HG02840 (cell line): Measurements from ENCODE around the gene NBAS.
"Not testable (repeated sequence)": the region's sequence is repeated elsewhere in the genome, so short reads cannot be mapped to it uniquely, and the experiment has no call there.

Source experiments
- ATAC-seq: cut with Tn5 transposase; IDR thresholded peaks from one replicate; pipeline ENCODE4 v1.9.1; 2021; ENCODE audit warnings: mild to moderate bottlenecking, moderate library complexity, moderate number of reproducible peaks; ENCODE audit not compliant: unreplicated experiment, low FRiP score

Gene NBAS

DNA sequence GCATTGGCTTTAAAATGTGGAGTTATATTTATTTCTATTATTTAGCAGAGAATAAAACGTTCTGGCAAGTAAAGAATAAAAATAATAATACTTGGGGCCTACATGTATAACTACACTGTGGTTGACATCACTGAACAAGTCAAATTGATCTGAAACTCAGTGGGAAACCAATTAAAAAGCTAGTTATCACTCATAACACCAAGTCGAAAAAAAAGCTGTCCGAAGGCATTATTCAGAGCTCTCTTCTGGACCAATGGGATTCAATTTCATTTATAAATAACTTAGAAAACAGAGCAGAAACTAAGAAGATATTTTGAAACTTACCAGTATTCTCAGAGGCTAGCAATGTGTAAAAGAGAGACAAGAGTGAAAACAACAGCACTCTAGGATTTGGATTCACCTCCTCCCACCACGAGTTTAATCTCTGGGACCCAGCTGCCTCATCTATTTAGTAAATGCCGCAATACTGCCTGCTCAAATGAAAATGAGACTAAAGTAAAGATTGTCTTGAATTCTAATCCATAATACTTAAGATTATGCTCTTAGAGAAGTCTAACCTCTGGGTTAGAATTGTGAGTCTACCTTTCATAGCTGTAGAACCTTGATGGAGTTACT, 128.4 kb downstream of the NBAS start:
- no peak for ATAC-seq

DNA sequence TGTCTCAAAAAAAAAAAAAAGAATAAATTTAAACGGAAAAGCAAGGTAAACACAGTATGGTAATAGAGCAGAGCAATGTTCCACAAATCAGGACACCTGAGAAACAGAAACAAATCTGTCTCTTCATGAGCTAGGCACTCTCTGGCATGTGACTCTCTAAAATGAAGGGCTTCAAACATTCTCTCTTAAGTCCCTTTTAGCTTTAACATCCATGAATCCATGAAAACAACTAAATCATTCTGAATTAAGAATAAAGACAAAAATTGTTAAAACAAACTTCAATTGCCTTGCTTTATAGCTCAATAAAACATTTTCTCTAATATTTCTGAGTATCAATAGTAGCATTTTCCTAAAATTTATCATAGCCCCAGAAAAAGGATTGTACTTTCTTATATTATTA, 132.1 kb downstream of the NBAS start:
- no peak for ATAC-seq

DNA sequence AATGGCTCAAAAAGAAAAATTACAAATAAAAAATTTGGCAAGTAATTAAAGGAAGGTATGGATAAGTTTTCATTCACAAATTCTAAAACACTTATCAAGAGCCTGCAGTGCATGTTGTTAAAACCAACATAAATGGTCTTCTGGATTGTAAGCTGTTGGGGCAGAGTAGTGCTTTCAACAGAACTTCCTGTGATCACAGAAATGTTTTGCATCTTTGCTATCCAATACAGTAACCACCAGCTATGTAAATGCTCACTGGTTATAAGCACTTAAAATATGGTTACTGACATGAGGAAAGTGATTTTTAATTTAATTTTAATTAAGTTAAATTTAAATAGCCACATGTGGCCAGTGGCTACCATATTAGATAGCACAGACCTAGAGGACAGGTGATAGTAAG, 133.1 kb downstream of the NBAS start:
- ATAC-seq, result no peak

- ATAC-seq, result no peak
Observed at GRCh38 chr2:15426606-15427005, 134.5 kb downstream of the NBAS start.

DNA sequence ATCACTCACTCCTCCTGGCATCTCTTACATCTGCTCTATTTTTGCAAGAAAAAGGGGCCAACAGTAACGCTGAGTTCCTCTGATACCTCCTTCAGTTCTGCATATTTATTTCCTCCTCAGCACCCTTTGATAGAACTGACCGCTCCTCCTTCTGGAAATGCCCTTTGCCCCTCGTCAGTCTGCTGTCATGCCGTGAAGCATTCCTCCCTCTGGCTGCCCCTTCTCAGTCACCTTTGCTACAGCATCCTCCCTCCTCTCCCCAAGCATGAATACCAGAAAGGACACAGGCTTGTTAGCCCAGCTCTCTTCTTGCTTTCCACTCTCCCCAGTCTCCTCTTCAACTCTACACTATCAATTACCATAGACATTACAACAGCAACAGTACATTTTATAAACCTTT, 135.4 kb downstream of the NBAS start:
- no peak for ATAC-seq

DNA sequence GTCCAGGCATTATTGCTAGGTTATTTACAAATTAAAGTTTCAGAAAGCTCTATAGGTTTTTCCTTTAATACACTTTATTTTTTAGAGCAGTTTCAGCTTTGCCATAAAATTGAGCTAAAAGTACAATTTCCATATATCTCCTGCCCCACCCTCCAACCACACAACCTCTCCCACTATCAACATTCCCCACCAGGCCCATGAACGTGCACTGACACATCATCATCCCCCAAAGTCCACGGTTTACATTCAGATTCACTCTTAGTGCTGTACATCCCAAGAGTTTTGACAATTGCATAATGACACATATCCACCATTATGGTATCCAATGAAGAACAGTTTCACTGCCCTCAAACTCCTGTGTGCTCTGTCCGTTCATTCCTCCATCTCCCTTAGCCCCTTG, 139.4 kb downstream of the NBAS start:
- ATAC-seq, result no peak

GRCh38 chr2:15415748-15416147, 145.4 kb downstream of the NBAS start:
- no peak for ATAC-seq

DNA sequence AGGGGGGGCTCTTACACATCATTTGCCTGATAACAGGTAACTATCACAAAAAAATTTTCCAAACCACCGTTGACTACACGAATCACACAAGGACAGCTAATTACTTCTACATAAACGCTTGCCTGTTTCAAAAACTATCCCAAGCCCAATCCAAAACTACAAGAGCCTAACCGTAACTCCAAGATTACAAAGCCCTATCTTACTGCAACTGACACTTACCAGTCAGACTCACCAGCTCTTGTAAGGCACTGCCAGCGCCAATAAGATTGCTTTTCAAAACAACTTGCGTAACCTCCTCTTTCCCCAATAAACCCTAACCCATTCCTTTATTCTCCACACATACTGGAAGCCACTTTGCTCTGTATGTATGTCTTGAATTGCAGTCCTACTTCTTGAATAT, 148.4 kb downstream of the NBAS start:
- no peak for ATAC-seq

DNA sequence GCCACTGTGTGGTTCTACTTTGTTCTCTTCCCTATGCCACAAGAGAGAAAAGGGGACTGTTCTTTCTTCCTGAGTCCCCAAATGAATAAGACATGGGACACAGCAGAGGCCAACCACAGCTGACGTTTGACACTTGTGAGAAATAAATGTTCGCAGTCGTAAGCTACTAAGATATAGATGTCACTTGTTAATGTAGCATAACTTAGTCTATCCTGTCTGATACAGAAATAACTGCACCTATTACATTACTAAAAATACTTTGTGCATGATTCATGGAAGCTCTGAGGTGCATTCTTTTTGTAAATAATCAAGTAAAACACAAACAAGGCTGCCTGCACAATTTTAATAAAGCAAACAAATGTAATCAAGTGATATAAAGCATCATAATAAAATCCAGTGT, 148.8 kb downstream of the NBAS start:
- no peak for ATAC-seq

DNA sequence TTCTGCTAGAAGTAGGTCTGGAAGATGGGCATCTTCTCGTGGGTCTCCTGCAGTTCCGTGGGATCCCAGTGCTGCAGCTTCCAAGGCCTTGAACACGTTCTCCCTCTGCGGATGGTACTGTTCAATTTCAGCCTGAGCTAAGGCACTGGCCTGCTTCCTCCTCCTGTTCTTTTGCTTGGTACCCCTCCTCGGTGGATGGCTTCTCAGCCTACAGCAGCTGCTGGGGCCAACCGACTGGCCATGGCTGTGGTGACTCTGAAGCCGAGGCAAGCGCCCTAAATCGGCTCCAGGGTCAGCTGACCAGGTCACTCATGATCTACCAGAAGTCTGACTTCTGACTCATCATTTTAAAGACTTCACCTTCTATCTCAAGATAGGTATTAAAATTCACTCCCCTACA, 150.2 kb downstream of the NBAS start:
- ATAC-seq, result no peak

- no peak for ATAC-seq
Observed at GRCh38 chr2:15408759-15409158, 152.4 kb downstream of the NBAS start.

GRCh38 chr2:15407666-15408065, 153.5 kb downstream of the NBAS start:
- no peak for ATAC-seq

- not testable (repeated sequence) for ATAC-seq
Observed at GRCh38 chr2:15404511-15404910, 156.6 kb downstream of the NBAS start.

DNA sequence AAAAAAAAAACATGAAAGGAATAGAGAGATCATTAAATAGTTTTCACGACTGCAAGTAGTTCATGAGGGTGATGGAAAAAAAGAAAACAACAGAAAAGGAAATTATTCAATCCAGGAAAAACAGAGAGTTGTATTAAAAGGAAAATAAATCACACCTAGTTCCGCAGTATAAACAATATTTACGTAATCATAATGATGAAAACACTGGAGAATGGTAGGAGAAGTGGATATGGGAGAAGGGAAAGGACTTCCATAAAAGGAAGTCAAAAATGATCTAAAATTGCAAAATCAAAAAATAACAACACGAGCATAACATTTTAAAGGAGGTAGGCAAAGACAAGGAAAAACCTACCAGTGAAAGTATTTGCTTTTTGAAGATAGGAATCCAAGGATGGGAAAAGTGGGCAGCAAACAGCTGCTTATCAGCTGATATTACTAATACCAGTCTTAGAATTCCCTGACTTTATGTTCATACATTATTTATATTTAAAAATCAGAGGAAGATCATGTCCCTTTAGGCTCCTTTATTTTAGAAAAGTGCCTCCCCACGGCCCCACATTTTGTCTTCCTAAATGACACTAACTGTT, 160.8 kb downstream of the NBAS start:
- ATAC-seq, result no peak

GRCh38 chr2:15399241-15399640, 161.9 kb downstream of the NBAS start:
- ATAC-seq, result no peak

DNA sequence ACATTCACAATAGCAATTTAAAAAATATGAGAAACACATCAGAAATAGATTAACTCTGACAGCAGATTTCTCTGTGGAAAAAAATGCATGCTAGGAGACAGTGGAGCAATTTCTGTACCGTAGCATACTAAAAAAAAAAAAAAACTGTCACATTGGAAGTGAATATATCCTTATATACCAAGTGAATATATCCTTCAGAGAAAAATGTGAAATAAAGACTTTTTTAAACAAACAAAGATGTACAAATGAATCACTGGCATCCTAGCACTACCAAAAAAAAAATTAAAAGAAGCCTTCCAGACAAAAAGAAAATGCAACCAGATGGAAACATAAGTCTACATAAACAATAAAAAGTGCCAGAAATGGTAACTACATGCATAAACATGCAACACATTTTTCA, 169.4 kb downstream of the NBAS start:
- ATAC-seq, result no peak

DNA sequence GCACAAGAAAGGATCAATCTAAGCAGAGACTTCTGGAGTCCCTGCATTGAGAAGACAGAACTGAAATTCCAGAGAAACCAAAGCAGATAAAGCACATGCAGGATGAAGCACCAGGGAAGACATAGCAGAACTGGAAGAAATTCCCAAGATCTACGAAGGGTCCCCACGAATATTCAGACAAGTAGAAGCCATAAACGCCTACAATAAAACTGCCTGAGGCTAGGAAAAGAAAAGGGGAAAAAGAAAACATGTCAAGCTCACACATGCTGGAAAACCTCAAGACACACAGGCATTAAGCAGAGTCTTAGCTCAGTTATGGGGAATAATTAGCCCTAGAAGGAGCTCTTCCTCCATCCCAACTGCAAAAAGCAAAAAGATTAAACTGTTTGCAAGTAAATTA, 171.2 kb downstream of the NBAS start:
- ATAC-seq, result no peak

GRCh38 chr2:15389326-15389700, 171.8 kb downstream of the NBAS start:
- no peak for ATAC-seq

- ATAC-seq, result no peak
Observed at GRCh38 chr2:15388406-15389325, 172.5 kb downstream of the NBAS start.

DNA sequence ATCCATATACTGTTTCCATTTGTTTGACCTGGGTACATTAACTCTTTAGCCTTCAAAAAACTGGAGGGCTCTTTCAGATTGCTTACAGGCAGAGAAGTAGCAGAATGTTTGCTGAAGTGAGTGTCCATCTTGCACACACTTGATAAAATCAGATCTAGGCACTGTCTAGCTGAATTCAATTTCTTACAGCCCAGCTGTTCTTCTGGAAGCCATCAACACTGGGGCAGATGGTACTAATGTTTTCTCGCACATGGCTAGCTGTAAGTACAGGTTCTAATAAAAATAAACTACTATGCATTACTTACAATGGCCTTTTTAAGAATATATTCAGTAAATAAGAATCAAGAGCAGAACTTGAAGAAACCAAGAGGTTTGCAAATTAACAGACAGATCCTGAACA, 175.9 kb downstream of the NBAS start:
- ATAC-seq, result no peak

- no peak for ATAC-seq
Observed at GRCh38 chr2:15383695-15384350, 177.3 kb downstream of the NBAS start.
